VCaP (cell line): ENCODE results near the gene RAB44.

ENCODE experiments used
- H3K27ac ChIP-seq: fragments of 450-650 bp; 2 replicates; pipeline ENCODE4 v1.5.1; 2017
- CTCF ChIP-seq: fragments of 450-650 bp; conservative IDR thresholded peaks from 2 replicates; pipeline ENCODE4 v1.5.1; 2017; ENCODE audit warnings: mild to moderate bottlenecking, moderate library complexity

RAB44 gene

GRCh38 chr6:36752187-36752885 lies 54.7 kb downstream of the RAB44 start:
- H3K27ac ChIP-seq = peak overlapping the region; percentile 34; the same call in 1 of the 2 replicates
- TF ChIP-seq CTCF = no peak

GRCh38 chr6:36752886-36753506 lies 55.4 kb downstream of the RAB44 start:
- TF ChIP-seq CTCF = no peak
- no peak overlapping the region for H3K27ac ChIP-seq

- no peak overlapping the region for H3K27ac ChIP-seq
- TF ChIP-seq CTCF = no peak
Measured at GRCh38 chr6:36753671-36754405, 56.2 kb downstream of the RAB44 start.

- no peak overlapping the region for H3K27ac ChIP-seq
- TF ChIP-seq CTCF = no peak
Measured at GRCh38 chr6:36754582-36755434, 57.2 kb downstream of the RAB44 start.

- H3K27ac ChIP-seq = no peak overlapping the region
- TF ChIP-seq CTCF = no peak
Measured at GRCh38 chr6:36755435-36756348, 58.1 kb downstream of the RAB44 start.

GRCh38 chr6:36756786-36757185 lies 59.2 kb downstream of the RAB44 start:
- TF ChIP-seq CTCF = no peak
- H3K27ac ChIP-seq = no peak overlapping the region
